GM12878 (cell line): ENCODE measurements around the gene TPCN2.

Experiments
- CHD4 ChIP-seq: fragments of 200-600 bp; sonication (generic); IDR thresholded peaks from 2 replicates; pipeline ENCODE4 v1.6.1; 2016; ENCODE audit warnings: mild to moderate bottlenecking
- CTCF ChIP-seq, 3 experiments: IDR thresholded peaks in 2 of 3; conservative IDR thresholded peaks in 1 of 3; 2 replicates each; pipeline ENCODE4 v1.5.1; 2011; ENCODE audit warnings: low read depth in 3 of 3, low read length in 3 of 3, mild to moderate bottlenecking in 3 of 3, control low read depth in 2 of 3, moderate library complexity in 2 of 3, inconsistent platforms in 1 of 3, mixed read lengths in 1 of 3; ENCODE audit not compliant: control insufficient read depth in 2 of 3, insufficient read depth in 1 of 3; ENCODE audit errors: extremely low read depth in 1 of 3
- EGR1 ChIP-seq, 2 experiments: IDR thresholded peaks; 1 replicate in 1 of 2; 2 replicates in 1 of 2; pipeline ENCODE4 v1.6.1; 2011 to 2012; ENCODE audit warnings: low read depth in 2 of 2, low read length in 2 of 2, borderline replicate concordance in 1 of 2, mild to moderate bottlenecking in 1 of 2, moderate library complexity in 1 of 2

- TF ChIP-seq CTCF (IDR thresholded peaks at IDR 0.05 in 2 of 3, conservative IDR thresholded peaks at IDR 0.05 in 1 of 3; ENCODE audit: control insufficient read depth in 2 of 3, extremely low read depth in 1 of 3, insufficient read depth in 1 of 3, low read depth in 3 of 3, low read length in 3 of 3) (no peak), CHD4 (no peak), EGR1 (IDR thresholded peaks at IDR 0.05; ENCODE audit: borderline replicate concordance in 1 of 2, low read depth in 2 of 2, low read length in 2 of 2) (no peak)
Measured at GRCh38 chr11:69073469-69073868, 24.7 kb downstream of the TPCN2 start.
